ENCODE results near the gene RFXANK.
A peak's percentile ranks its signal among the peaks of the same experiment; 100 is the strongest.
"Not testable (repeated sequence)": the region's sequence is repeated elsewhere in the genome, so short reads cannot be mapped to it uniquely, and the experiment has no call there.

The RFXANK gene

GRCh38 chr19:19205416-19206410 is 13.7 kb downstream of the RFXANK start:
- no peak for DNase-seq

- no peak for DNase-seq
These were observed 14.9 kb downstream of the RFXANK start for GRCh38 chr19:19206938-19207337.

DNA sequence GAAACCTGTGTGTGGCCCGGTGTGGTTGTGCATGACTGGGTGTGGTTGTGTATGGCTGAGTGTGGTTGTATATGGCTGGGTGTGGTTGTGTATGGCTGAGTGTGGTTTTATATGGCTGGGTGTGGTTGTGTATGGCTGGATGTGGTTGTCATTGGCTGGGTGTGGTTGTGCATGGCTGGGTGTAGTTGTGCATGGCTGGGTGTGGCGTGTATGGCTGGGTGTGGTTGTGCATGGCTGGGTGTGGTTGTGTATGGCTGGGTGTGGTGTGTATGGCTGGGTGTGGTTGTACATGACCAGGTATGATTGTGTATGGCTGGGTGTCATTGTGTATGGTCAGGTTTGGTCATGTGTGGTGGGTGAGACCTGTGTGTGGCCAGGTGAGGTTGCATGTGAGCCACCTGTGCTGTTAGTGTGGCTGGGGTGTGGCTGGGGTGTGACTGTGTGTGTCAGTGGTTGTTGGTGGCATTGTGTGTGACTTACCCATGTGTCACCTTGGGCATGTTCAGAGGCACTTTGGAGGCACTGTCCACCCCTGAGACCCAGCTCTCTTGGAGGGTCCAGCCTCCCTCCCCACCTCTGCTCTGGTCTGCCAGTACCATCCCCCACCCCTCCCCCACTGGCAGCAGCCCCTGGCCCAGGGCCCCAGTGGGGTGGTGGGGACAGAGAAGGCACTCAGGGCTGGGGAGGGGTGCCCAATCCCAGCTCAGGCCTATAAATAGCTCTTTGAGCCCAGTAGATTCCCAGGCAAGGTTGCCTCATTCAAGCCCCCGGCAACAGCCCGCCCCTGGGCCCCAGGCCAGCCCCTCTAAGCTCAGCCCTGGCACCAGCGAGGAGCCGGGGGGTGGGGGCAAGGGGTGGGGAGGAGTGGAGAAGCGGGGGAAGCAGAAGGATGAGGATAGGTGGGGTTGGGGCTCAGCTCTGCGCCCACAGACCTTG is 15.8 kb downstream of the RFXANK start:
- DNase-seq = no peak

- DNase-seq = no peak
These were observed 17.3 kb downstream of the RFXANK start for GRCh38 chr19:19209372-19209771.

GRCh38 chr19:19211499-19212420 is 19.7 kb downstream of the RFXANK start, which contains the start of gene NCAN:
Gene NCAN (plus strand): TSS chr19:19211958. CDS start chr19:19216954, 4,996 bp downstream.
- DNase-seq = no peak

- DNase-seq = no peak
These were observed 20.9 kb downstream of the RFXANK start for GRCh38 chr19:19212916-19213315.

- DNase-seq = no peak
These were observed 21.5 kb downstream of the RFXANK start for GRCh38 chr19:19213426-19214158.

GRCh38 chr19:19214159-19214490 is 22.1 kb downstream of the RFXANK start:
- no peak for DNase-seq

- peak; percentile 32 for DNase-seq
These were observed 22.8 kb downstream of the RFXANK start for GRCh38 chr19:19214892-19215291.

DNA sequence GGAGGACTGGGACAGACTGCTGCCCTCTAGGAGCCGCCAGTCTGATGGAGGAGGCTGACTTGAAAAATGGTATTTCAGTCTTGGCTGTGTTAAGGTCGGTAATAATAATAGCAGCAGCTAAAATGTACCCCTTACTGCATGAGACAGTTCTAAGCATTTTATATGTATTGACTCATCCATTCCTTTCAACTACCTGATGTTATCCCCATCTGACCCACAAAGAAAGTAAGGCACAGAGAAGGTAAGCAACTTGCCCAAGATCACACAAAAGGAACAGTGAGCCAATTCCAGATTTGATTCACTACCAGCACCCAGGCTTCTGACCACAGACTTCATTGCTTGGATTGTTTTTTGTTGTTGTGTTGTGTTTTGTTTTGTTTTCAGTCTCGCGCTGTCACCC is 23.7 kb downstream of the RFXANK start:
- no peak for DNase-seq

DNA sequence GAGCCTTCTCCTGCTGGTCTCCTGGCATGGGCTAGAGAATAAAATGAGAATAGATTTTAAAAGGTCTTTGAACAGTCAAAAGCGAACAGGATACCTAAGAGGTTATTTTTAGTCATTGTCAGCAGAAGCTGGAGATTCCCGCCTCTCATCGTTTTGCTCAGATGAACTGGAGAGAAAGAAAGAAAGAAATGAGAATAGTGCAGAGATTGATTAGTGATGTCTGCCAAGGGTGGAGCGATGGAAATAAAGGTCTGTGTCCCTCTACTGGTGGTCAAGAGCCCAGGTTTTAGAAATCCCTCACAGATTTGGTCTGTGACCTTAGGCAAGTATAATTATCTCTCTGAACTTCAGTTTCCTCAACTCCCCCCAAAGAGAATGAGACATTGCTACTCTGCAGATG is 25.0 kb downstream of the RFXANK start:
- DNase-seq = no peak

- no peak for DNase-seq
These were observed 26.9 kb downstream of the RFXANK start for GRCh38 chr19:19218911-19219310.

DNA sequence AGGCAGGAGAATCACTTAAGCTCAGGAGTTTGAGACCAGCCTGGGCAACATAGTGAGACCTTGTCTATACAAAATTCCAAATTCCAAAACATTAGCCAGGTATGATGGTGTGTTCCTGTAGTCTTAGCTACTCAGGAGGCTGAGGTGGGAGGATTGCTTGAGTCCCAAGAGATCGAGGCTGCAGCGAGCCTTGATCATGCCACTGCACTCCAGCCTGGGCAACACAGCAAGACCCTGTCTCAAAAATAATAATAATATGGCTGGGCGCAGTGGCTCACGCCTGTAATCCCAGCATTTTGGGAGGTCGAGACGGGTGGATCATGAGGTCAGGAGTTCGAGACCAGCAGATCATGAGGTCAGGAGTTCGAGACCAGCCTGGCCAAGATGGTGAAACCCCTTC is 28.9 kb downstream of the RFXANK start:
- not testable (repeated sequence) for DNase-seq

DNA sequence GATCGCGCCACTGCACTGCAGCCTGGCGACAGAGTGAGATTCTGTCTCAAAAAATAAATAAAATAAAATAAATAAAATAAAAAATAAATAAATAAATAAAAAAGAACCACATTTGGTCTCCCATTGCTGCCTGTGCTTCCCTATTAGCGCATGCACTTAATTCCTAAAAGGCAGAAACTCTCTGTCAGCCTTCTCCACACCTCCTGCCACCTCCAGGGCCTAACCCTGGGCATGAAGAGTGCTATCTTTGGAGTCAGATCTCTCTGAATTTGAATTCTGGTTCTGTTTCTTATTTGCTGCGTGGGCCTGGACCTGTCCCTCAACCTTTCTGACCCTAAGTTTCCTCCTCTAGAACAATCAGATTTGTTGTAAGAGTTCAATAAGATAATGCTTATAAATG is 31.0 kb downstream of the RFXANK start:
- no peak for DNase-seq

DNA sequence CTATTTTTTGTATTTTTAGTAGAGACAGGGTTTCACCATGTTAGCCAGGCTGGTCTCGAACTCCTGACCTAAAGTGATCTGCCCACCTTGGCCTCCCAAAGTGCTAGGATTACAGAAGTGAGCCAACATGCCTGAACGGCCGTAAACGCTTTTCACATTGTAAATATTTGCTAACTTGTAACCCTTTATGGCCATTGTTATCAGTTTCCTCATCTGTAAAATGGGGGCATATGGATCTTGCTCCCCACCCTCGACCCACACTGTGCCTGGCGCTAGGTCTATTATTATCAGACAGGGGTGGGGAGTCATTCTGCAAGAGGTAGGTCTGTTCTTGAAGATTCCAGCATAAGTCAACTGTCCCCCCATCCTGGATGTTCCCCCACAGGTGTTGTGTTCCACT is 31.6 kb downstream of the RFXANK start:
- no peak for DNase-seq

DNA sequence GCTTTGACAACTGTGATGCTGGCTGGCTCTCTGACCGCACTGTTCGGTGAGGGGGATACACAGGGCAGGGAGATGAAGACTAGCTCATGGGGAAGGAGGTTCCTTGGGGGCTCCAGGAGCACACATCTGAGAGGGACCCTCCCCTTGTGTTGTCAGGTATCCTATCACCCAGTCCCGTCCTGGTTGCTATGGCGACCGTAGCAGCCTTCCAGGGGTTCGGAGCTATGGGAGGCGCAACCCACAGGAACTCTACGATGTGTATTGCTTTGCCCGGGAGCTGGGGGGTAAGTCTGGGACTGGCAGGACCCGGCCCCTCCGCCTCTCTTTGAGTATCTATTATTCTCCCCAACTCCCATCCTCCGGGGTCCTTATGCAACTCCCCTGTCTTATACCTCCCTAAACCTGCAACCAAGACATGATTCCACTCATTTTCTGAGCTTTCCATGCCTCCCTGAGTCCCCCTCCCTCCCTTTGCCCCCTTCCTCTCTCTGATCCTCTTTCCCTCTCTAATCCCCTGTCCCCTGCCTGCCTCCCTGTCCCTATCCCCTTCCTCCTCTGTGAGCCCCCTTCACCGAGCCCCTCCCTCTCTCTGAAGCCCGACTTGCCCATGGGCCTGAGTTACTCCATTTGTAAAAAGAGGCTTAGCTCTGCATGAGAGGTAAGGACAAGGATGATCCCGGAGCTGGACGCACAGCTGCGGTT is 32.2 kb downstream of the RFXANK start:
- DNase-seq = no peak

- peak; percentile 59 for DNase-seq
These were observed 32.9 kb downstream of the RFXANK start for GRCh38 chr19:19224852-19225494.

DNA sequence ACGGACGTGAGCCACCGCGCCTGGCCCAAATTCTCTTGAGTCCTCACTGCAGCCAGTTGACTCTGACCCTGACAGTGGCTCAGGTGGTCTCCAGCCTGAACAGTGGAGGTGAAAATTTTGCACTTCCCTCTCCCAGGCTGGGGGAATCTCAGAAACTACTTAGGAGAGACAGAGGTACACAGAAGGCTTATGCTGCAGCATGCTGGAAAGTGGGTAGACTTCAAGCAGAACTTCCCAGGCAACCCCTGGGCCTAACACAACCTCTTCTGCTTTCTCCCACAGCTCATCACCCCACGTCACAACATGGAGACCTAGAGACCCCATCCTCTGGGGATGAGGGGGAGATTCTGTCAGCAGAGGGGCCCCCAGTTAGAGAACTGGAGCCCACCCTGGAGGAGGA is 34.1 kb downstream of the RFXANK start:
- DNase-seq = no peak

DNA sequence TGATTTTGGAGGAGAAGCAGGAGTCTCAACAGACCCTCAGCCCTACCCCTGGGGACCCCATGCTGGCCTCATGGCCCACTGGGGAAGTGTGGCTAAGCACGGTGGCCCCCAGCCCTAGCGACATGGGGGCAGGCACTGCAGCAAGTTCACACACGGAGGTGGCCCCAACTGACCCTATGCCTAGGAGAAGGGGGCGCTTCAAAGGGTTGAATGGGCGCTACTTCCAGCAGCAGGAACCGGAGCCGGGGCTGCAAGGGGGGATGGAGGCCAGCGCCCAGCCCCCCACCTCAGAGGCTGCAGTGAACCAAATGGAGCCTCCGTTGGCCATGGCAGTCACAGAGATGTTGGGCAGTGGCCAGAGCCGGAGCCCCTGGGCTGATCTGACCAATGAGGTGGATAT is 34.6 kb downstream of the RFXANK start:
- DNase-seq = no peak

DNA sequence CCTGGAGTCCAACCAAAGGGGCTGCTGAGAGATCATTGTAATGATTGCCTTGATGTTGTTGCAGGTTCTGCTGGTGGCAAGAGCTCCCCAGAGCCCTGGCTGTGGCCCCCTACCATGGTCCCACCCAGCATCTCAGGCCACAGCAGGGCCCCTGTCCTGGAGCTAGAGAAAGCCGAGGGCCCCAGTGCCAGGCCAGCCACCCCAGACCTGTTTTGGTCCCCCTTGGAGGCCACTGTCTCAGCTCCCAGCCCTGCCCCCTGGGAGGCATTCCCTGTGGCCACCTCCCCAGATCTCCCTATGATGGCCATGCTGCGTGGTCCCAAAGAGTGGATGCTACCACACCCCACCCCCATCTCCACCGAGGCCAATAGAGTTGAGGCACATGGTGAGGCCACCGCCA is 35.2 kb downstream of the RFXANK start:
- no peak for DNase-seq

All from right kidney (tissue), 1 donor.